Gastrocnemius medialis (tissue), 4 donors: ENCODE data around the gene OCLN. TPM values are rescaled to one million over a fixed set of nuclear protein-coding genes. Genes with fewer than 3 reads are reported as not detected.
"Not testable (repeated sequence)": the region's sequence is repeated elsewhere in the genome, so short reads cannot be mapped to it uniquely, and the experiment has no call there.

Experiments
- ATAC-seq, 2 donors: fragments of 150-250 bp; one replicate each; pipeline ENCODE4 v1.9.1; 2016
- DNase-seq, 2 donors: peaks; one replicate each; pipeline ENCODE4 v3.0.0-alpha.2; 2019
- H3K27ac ChIP-seq, 4 donors: fragments of 200-600 bp; sonication (generic); 1 replicate in 1 of 4; 2 replicates in 3 of 4; pipeline ENCODE4 v1.5.1; 2016 to 2018; ENCODE audit warnings: mild to moderate bottlenecking in 2 of 4, moderate library complexity in 1 of 4
- H3K27me3 ChIP-seq, 3 donors: fragments of 200-600 bp; sonication (generic) in 2 of 3; 1 replicate in 1 of 3; 2 replicates in 2 of 3; pipeline versions ENCODE4 v1.5.1 to v1.6.0; 2016 to 2019; ENCODE audit warnings: mild to moderate bottlenecking in 1 of 3, moderate library complexity in 1 of 3
- H3K36me3 ChIP-seq, 2 donors: fragments of 200-600 bp; sonication (generic) in 1 of 2; one replicate each; pipeline ENCODE4 v1.5.1; 2017 to 2018
- H3K4me1 ChIP-seq, 2 donors: fragments of 200-600 bp; sonication (generic) in 1 of 2; one replicate each; pipeline ENCODE4 v1.5.1; 2016 to 2017; ENCODE audit warnings: mild to moderate bottlenecking in 2 of 2
- H3K4me3 ChIP-seq, 4 donors: fragments of 200-600 bp; sonication (generic) in 3 of 4; 1 replicate in 1 of 4; 2 replicates in 3 of 4; pipeline ENCODE4 v1.5.1; 2016 to 2019; ENCODE audit warnings: mild to moderate bottlenecking in 2 of 4
- H3K9me3 ChIP-seq, 3 donors: fragments of 200-600 bp; sonication (generic) in 2 of 3; 1 replicate in 1 of 3; 2 replicates in 2 of 3; pipeline ENCODE4 v1.5.1; 2016 to 2019
- CTCF ChIP-seq, 5 experiments: fragments of 450-650 bp in 3 of 5; fragments of 200-600 bp in 2 of 5; sonication (generic) in 2 of 5; IDR thresholded peaks in 4 of 5; conservative IDR thresholded peaks in 1 of 5; 1 replicate in 4 of 5; 2 replicates in 1 of 5; pipeline ENCODE4 v1.5.1; 2016 to 2019; ENCODE audit warnings: antibody characterized with exemption in 5 of 5, mild to moderate bottlenecking in 3 of 5, moderate library complexity in 3 of 5
- in situ Hi-C, 4 donors: fragments of 200-750 bp; cut with MboI; loops; one replicate each; pipeline versions ENCODE4 v1.15.0 to v1.8.0; 2017; ENCODE audit warnings: low sequenced_read_pairs in 4 of 4
- intact Hi-C: fragments of 100-400 bp; cut with DNase I; formaldehyde crosslinking; loops from one replicate; pipeline ENCODE4 v1.15.1; 2023; ENCODE audit warnings: low total_unique reads
- total RNA-seq, 4 donors: library from RNA; depleted of rRNA; stranded (reverse); fragments of >200 nt; gene quantifications; one replicate each; pipeline versions ENCODE4 v1.1.0 to v1.2.3, GENCODE V29; 2016

OCLN gene
- total RNA-seq, 4 donors from 2014 or later: 0.39 to 0.87 (median 0.62) TPM

DNA sequence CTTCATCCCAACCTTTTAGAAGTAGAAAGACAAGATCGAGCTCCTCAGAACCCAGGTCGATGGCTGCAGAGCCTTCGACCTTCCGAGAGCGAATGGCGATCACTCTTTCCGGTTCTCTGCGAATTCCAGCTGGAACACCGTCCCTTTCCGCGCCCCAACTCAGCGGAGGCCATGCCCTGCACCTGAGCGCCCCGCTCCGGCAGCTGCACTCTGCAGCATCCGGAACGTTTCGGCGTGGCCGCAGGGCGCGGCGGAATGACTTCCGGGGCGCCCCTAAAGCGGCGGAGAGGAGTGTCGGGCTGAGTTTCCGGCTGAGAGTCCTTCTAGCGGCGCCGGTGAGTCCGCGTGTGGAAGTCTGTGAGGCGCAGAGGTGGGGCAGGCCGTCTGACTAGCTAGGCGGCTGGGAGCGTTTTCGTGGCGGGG lies 67.3 kb downstream of the OCLN start, which contains the start of gene GTF2H2C:
Gene GTF2H2C, plus strand, starts transcription at position 284 of the 423 bp plus-strand sequence. CDS start 4,942 bp downstream, outside the sequence.
- intact Hi-C loops, H3K36me3 ChIP-seq, H3K27me3 ChIP-seq, H3K4me1 ChIP-seq, H3K9me3 ChIP-seq, in situ Hi-C loops: not testable (repeated sequence)
- ATAC-seq (peak; percentile 94 to 99), DNase-seq (peak; percentile 35 to 60)
- peak within 1 kb of the TSS; percentile 52 to 62 (median 58) for H3K4me3 ChIP-seq
- peak in 1 of 5 experiments; percentile 18 for TF ChIP-seq CTCF (IDR thresholded peaks at IDR 0.05 in 4 of 5, conservative IDR thresholded peaks at IDR 0.05 in 1 of 5)
- peak within 1 kb of the TSS in 1 of 4 donors; percentile 27 for H3K27ac ChIP-seq

GRCh38 chr5:69560587-69561431 lies 68.2 kb downstream of the OCLN start:
- H3K27me3 ChIP-seq, H3K4me1 ChIP-seq, H3K36me3 ChIP-seq, in situ Hi-C loops, DNase-seq, H3K9me3 ChIP-seq, H3K27ac ChIP-seq, intact Hi-C loops: not testable (repeated sequence)
- peak; percentile 12 to 25 for ATAC-seq
- H3K4me3 ChIP-seq: peak overlapping the region; percentile 25 to 62 (median 42)

DNA sequence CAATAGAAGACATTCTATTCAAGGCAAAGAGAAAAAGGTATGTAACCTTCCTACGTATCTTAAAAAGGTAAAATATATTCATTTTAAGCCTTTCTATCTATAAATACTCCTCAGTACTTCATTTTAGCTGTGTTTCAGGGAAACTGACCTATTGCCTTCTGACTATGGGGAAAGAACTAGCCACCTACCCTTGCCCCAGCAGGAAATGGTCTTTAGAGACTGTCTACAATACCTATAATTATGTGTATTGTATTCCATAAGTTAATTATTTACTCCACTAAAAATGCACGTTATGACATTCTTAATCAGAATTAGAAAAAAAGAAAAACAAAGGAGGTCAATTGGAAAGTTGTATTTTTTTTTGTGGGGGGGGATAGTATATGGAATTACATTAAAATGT lies 73.6 kb downstream of the OCLN start:
- H3K4me1 ChIP-seq, DNase-seq, H3K36me3 ChIP-seq, H3K27ac ChIP-seq, intact Hi-C loops, H3K4me3 ChIP-seq, H3K27me3 ChIP-seq, ATAC-seq, in situ Hi-C loops, H3K9me3 ChIP-seq: not testable (repeated sequence)

DNA sequence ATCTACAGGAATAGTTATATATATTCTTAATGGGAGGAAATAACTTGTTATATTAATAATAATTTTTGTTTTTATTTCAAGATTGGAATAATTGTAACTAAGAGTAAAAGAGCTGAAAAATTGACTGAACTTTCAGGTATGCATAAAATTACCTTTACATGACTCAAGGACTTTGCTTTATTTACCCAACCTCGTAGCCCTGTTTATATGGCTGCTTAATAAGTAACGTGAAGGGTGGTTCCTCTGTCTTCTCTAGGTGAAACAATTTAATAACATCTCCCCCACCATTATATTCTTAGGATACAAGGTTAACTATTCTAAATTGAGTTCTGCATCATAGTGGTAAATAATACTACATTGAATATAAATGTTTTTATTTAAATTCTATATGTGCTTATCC lies 75.5 kb downstream of the OCLN start:
- in situ Hi-C loops, DNase-seq: not testable (repeated sequence)

DNA sequence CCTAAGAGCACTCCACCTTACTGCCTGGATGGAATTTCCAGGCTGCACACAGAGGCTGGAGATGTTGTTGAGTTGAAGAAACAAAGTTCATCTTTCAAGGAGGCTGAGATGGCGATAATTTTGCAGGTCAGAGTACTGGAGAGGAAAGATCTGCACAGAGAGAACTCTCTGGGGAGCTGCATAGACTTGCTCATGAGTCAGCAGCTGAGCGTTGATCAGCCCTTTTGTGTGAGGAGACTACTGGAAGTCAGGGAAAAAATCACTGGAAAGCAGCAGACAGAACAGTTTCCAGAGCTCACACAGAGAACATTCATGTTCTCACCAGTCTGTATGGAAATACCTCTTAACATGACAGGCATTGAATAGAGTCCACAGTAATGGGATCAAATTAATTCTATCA lies 90.8 kb downstream of the OCLN start:
- H3K4me3 ChIP-seq, H3K4me1 ChIP-seq, H3K9me3 ChIP-seq, ATAC-seq, DNase-seq, H3K36me3 ChIP-seq, H3K27me3 ChIP-seq, intact Hi-C loops, in situ Hi-C loops, H3K27ac ChIP-seq: not testable (repeated sequence)

More for the DNA sequence above, 75.5 kb downstream of the OCLN start:
- H3K9me3 ChIP-seq, H3K4me3 ChIP-seq, H3K36me3 ChIP-seq, H3K4me1 ChIP-seq, H3K27me3 ChIP-seq, H3K27ac ChIP-seq, intact Hi-C loops, ATAC-seq: not testable (repeated sequence)

DNA sequence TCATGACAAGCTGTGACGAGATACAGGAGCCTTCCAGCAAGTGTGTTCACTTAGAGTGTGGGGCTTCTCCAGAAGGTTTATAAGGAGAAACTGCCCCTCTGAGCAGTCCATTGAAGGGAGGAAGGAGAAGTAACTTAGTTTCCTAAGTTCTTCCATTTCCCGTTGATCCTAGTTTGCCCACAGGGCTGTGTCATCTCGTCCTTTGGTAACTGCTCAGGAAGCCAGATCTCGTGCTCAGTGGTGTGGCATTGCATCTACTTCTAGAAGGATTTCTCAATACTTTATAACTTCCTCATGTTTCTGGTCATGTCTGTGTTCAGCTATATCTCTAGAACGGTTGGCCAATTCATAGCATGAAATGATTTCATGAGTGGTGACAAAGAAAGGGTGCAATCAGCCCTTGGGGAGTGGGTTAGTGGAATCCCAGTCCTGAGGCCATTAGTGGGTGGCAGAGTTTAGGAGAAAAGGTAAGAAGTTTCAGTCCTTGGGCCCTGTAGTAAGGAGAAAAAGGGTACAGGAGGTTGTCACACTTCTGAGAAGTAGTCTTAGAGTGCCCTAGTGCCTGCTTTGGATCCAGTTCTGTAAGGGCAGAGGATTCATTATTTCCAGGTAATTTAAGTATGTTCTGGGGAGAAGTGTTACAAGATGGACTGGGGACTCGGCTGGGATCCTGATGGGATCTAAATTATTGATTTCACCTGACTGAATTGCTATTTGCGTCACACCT lies 103.7 kb downstream of the OCLN start:
- H3K9me3 ChIP-seq, in situ Hi-C loops, DNase-seq, ATAC-seq, H3K4me1 ChIP-seq, H3K36me3 ChIP-seq, intact Hi-C loops, H3K27ac ChIP-seq, H3K27me3 ChIP-seq, H3K4me3 ChIP-seq: not testable (repeated sequence)

GRCh38 chr5:69601947-69602346 lies 109.4 kb downstream of the OCLN start:
- H3K9me3 ChIP-seq, H3K36me3 ChIP-seq, in situ Hi-C loops, intact Hi-C loops, ATAC-seq, H3K4me1 ChIP-seq, H3K4me3 ChIP-seq, H3K27ac ChIP-seq, DNase-seq, H3K27me3 ChIP-seq: not testable (repeated sequence)

DNA sequence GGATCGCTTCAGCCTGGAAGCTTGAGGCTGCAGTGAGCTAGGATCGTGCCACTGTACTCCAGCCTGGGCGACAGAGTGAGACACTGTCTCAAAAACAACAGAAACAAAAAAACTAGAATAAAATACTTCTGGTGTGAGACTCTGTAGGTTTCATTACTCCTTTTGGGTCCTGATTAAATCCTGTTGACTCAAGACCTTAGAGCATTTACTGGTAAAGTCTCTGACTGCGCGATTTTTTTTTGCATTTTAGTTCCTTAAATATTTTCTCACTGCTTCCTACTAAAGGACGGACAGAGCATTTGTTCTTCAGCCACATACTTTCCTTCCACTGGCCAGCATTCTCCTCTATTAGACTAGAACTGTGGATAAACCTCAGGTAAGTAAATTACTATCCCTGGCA lies 114.2 kb downstream of the OCLN start:
- ATAC-seq: peak in 1 of 2 donors; percentile 44
- H3K36me3 ChIP-seq, in situ Hi-C loops, H3K27me3 ChIP-seq, H3K4me3 ChIP-seq, H3K4me1 ChIP-seq, H3K27ac ChIP-seq, DNase-seq, H3K9me3 ChIP-seq, intact Hi-C loops: not testable (repeated sequence)
